ENCODE data around the gene NSMCE3.

NSMCE3 gene

DNA sequence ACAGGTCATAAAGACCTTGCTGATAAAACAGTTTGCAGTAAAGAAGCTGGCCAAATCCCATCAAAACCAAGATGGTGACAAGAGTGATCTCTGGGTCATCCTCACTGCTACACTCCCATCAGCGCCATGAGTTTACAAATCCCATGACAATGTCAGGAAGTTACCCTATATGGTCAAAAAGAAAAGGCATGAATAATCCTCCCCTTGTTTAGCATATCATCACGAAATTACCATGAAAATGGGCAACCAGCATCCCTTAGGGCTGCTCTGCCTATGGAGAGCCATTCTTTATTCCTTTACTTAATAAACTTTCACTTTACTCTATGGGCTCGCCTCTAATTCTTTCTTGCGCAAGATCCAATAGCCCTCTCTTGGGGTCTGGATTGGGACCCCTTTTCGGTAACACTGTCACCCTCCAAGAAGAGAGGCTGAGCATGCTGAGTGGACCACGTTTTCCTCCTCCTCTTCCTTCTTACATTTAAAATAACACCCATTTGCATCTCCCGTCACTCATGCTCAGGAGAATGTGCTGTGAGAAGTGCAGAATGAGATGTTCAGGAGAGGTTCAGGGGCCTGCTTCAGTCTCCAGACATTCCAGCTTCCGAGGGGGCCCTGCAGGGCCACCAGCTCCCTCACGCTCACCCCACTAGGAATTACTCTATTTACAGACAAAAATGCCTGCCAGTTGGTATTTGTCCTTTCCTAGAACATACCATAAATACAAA, 47.3 kb downstream of the NSMCE3 start:
- H3K4me3 ChIP-seq (ENCODE audit: low read depth, low read length): no peak overlapping the region
- TF ChIP-seq, protein P1, sequence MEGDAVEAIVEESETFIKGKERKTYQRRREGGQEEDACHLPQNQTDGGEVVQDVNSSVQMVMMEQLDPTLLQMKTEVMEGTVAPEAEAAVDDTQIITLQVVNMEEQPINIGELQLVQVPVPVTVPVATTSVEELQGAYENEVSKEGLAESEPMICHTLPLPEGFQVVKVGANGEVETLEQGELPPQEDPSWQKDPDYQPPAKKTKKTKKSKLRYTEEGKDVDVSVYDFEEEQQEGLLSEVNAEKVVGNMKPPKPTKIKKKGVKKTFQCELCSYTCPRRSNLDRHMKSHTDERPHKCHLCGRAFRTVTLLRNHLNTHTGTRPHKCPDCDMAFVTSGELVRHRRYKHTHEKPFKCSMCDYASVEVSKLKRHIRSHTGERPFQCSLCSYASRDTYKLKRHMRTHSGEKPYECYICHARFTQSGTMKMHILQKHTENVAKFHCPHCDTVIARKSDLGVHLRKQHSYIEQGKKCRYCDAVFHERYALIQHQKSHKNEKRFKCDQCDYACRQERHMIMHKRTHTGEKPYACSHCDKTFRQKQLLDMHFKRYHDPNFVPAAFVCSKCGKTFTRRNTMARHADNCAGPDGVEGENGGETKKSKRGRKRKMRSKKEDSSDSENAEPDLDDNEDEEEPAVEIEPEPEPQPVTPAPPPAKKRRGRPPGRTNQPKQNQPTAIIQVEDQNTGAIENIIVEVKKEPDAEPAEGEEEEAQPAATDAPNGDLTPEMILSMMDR (IDR thresholded peaks at IDR 0.05; ENCODE audit: borderline replicate concordance, insufficient read depth, low read depth, low read length): no peak

- no peak overlapping the region for H3K4me3 ChIP-seq (ENCODE audit: low read depth, low read length)
- TF ChIP-seq, protein P1 (IDR thresholded peaks at IDR 0.05; ENCODE audit: borderline replicate concordance, insufficient read depth, low read depth, low read length): no peak
These were observed 48.8 kb downstream of the NSMCE3 start for GRCh38 chr15:29220852-29221251.

DNA sequence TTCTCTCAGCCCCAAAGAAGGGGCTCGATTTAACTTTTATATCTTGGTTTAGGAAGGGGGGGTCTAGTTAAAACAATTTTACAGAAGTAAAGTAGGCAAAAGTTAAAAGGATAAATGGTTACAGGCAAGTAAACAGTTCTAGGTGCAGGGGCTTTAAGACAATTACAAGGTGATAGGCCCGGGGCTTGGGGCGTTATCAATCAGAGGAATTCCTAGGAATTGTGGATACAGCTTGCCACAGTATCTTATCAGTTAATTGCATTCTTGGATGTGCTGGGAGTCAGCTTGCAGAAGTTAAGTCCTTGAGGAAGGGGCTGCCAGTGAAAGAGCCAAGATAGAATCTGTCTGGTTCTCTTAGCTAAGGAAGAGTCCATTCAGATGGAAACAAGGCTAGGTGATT, 52.7 kb downstream of the NSMCE3 start:
- TF ChIP-seq, protein P1 (IDR thresholded peaks at IDR 0.05; ENCODE audit: borderline replicate concordance, insufficient read depth, low read depth, low read length): no peak
- H3K4me3 ChIP-seq (ENCODE audit: low read depth, low read length): no peak overlapping the region

Measured in GM12875 (cell line).